Gastroesophageal sphincter (tissue), 3 donors: ENCODE data around the gene RPN1.

Experiments used
- POLR2A ChIP-seq, 2 donors: fragments of 450-650 bp; IDR thresholded peaks; one replicate each; pipeline ENCODE4 v1.6.1; 2017; ENCODE audit warnings: antibody characterized with exemption in 2 of 2, mild to moderate bottlenecking in 2 of 2, moderate library complexity in 1 of 2
- POLR2AphosphoS5 ChIP-seq: sonication (generic); formaldehyde crosslinking; IDR thresholded peaks from one replicate; pipeline ENCODE4 v1.6.1; 2017; ENCODE audit warnings: antibody characterized with exemption
- TF ChIP-seq, protein P1 (sequence below), 4 experiments: fragments of 200-600 bp in 2 of 4; fragments of 450-650 bp in 2 of 4; sonication (generic) in 1 of 4; IDR thresholded peaks; one replicate each; pipeline ENCODE4 v1.5.1; 2017 to 2019; ENCODE audit warnings: antibody characterized with exemption in 4 of 4, mild to moderate bottlenecking in 2 of 4, moderate library complexity in 2 of 4

DNA sequence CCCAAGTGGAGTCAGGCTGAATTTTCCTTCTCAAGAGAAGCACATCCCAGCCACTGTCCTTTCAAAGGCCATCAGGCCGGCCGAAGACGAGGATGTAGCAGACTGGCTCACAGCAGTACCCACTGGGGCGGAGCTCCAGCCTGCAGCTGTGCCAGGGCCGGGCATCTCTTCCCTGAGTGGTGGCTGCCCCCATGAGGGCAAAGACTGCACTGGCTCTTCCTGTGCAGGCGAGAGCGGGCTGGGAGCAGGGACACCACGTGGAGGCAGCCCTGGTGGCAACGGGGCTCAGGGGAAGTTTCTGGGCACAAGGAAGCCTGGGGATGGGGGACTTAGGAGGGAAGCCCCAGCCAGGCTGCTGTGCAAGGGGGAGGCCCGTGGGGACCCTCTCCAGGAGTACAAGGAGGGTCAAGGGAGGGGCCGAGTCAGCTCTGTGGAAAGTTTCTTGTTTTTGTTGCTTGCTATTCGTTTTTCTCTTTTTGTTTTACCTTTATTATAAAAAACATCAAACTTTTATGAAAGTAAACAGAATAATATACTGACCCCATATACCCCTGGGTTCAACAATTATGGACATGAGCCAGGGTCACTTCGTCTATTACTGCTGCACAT, 66.1 kb downstream of the RPN1 start:
- TF ChIP-seq POLR2AphosphoS5 (no peak), POLR2A (IDR thresholded peaks at IDR 0.05) (no peak)
- TF ChIP-seq, protein P1, sequence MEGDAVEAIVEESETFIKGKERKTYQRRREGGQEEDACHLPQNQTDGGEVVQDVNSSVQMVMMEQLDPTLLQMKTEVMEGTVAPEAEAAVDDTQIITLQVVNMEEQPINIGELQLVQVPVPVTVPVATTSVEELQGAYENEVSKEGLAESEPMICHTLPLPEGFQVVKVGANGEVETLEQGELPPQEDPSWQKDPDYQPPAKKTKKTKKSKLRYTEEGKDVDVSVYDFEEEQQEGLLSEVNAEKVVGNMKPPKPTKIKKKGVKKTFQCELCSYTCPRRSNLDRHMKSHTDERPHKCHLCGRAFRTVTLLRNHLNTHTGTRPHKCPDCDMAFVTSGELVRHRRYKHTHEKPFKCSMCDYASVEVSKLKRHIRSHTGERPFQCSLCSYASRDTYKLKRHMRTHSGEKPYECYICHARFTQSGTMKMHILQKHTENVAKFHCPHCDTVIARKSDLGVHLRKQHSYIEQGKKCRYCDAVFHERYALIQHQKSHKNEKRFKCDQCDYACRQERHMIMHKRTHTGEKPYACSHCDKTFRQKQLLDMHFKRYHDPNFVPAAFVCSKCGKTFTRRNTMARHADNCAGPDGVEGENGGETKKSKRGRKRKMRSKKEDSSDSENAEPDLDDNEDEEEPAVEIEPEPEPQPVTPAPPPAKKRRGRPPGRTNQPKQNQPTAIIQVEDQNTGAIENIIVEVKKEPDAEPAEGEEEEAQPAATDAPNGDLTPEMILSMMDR (IDR thresholded peaks at IDR 0.05) = peak in 3 of 4 experiments; percentile 33 to 58 (median 57)
